Inferior parietal cortex (tissue), 1 donor: ENCODE data around the gene DIS3L2.
"Not testable (repeated sequence)": the region's sequence is repeated elsewhere in the genome, so short reads cannot be mapped to it uniquely, and the experiment has no call there.

Source experiments
- DNase-seq: peaks from one replicate; pipeline ENCODE4 v3.0.0-alpha.2; 2016; ENCODE audit errors: extremely low spot score

The DIS3L2 gene

DNA sequence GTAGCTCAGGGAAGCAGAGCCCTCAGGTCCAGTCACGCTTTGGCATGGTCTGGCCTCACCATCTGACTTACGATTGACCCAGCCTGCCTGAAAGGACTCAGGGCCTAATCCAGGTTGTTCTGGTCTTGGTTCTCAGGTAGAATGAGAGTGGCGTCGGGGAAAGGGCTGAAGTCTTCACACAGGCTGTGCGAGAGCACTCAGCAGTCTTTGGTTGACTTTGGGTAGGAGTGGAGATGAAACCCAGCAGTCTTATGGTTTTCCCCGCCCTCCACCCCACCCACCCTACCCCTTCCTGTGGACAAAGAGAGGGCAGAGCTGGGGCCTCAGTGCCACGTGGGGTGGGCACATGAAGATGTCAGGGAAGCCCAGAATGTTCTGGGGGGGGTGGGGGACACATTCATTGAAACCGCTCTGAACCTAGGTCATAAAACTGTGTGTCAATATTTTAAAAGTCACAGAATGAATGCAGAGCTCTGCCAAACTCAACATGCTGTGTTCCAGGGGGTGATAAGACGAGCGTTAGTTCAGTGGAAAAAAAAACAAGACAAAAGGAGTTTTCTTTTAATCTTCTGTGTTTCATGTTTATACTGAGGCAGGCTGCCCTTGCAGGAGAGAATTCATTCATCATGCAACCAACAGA is 358.4 kb downstream of the DIS3L2 start:
- no peak for DNase-seq

DNA sequence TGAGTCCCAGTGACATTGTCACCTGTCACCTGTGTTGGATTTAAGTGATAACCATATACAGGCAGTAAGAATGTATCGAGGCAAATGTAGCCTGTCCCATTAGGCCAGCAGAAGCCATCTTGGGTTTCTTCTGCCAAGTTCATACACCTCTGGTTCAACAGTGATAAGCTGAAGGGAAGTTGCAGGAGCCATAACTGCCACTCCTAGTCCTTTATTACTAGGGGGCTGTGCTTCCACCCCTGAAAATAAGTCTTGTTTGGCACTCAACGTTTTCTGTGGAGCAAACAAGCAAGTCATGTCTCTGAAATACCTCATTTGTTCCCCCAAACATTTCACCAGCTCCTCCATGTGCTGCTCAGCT is 358.9 kb downstream of the DIS3L2 start:
- DNase-seq: no peak

- DNase-seq: no peak
Observed at GRCh38 chr2:232321156-232321816, 359.8 kb downstream of the DIS3L2 start.

DNA sequence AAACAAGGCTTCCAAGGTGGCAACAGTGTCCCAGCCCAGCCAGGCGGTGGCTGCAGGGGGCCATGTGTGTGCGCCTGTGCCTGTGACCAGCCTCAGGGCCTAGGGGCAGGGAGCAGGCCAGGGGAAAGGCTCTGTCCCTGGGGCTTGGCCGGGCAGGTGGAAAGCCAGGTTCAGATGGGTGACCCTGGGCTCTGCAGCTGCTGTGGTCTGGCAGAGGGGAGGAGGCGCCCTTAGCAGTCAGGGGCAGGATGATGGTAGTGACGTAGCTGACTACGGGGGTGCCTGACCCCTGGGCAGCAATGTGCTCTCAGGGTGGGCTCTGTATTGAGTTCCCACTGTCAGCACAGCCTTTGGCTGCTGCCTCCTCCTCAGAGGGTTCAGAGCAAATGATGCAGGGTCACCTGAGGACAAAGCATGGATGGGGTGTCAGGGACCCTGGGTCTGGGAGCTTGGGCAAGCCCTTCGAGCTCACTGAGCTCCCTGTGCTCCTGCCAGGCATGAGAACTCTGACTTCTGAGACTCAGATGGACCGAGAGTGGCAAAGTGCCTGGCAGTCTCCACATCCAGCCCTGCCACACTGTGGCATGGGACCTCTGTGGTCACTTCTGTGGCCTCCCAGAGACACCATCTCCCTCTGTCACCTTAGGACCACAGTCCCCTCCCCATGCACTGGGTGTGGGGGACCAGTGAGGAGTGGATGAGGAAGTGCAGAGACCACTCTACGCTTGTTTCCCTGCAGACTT is 360.5 kb downstream of the DIS3L2 start:
- no peak for DNase-seq

- no peak for DNase-seq
Observed at GRCh38 chr2:232322560-232323327, 361.2 kb downstream of the DIS3L2 start.

- no peak for DNase-seq
Observed at GRCh38 chr2:232323328-232323650, 361.8 kb downstream of the DIS3L2 start.

DNA sequence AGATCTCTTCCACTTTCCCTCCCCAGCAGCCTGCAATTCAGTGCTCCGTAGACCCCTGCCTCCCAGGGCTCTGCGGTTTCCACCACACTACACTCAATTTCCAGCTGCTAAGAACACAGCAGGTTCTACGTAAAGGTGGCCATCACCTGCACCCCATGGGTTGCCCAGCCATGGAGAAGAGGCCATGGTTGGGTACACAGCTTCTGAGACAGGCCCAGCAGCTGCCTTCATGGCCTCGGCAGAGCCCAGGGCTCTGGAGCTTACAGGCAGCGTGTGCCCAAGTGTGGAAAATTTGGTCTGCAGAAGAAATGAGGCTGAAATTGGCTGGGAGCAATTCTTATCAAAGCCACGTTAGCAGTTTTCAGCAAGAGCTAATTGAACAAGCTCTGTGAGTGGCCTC is 362.5 kb downstream of the DIS3L2 start:
- DNase-seq: not testable (repeated sequence)

GRCh38 chr2:232324778-232325177 is 363.3 kb downstream of the DIS3L2 start:
- no peak for DNase-seq

DNA sequence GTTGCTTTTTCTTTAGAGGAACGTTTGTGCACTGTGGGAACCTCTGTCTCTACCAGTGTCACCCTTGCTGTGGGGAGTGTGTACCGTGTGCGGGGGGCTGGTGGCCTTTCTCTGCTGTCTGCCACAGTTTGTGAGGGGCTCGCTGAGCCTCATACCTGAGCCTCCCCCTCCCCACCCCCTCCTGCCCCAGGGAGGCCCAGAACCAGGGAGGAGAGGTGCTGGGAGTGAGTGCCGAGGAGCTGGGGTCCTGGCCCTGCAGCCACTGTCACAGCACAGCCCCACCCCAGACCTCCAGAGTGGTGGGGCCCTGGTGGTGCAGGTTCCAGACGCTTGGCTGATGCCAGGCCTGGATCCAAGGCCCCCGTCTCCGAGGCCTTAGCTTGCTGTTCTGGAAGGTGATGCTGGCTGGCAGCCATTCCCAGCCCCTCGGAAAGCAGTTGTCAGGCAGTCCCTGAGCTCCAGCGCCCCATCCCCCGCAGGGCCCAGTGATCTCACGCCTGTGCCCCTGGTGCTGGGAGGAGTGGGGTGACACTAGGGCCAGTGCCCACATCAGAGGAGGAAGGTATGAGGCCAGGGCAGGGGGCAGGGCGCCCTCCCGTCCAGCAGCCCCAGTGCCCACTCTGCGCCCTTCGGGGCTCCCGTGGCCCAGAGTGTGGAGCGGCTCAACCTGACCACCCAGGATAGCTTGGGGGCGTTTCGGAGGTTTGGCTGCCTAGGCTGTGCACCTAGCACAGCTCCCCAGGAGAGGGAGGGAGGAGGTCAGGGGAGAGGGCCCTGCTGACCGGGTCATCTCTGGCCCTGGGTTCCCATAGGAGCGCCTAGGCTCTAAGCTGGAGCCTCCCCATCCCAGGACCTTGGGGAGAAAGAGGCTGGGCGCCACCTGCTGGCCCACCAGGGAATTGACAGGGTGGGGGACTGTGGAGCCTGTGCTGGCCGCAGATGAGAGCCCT is 364.1 kb downstream of the DIS3L2 start:
- DNase-seq: no peak

- DNase-seq: not testable (repeated sequence)
Observed at GRCh38 chr2:232326274-232327104, 365.0 kb downstream of the DIS3L2 start.

DNA sequence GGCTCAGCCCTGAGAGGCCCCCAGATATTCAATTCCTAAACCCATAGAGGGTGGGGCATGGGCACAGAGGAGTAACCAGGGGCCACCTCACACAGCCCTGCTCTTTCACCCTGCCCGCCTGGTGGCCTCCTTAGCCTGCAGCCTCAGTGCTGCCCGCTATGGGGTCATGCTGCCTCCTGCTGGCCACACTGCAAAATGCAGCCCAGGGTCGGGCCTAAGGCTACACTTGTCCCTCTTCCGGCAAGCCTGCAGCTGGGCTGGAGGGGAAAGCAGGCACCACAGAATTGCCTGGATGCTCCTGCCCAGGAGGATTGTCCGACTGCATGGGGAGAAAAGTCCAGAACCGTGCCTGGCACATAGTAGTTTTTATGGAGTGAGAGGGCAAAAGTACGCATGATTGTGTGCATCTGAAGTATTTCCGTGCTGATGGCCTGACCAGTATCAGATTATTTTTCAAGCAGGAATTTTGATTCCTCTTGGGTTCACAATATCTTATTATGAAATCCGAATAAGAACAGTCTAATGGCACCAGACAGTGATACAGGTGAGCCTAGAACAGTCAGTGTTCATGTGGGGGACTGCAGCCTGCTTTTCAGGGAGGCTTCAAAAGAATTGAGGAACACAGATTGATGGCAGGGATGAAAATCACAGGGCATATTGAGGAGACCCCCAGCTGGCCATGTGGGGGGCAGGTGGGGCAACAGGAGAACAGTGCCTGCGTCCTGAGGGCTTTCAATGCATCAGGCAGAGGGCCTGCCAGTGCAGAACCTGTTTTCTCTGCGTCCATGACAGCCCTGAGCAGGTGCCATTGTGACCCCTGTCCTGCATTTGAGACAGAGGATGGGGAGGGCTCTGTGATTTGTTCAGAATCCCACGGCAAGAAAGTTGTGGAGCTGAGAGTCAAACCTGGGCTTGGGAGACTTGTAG is 365.9 kb downstream of the DIS3L2 start:
- DNase-seq: peak; percentile 66

DNA sequence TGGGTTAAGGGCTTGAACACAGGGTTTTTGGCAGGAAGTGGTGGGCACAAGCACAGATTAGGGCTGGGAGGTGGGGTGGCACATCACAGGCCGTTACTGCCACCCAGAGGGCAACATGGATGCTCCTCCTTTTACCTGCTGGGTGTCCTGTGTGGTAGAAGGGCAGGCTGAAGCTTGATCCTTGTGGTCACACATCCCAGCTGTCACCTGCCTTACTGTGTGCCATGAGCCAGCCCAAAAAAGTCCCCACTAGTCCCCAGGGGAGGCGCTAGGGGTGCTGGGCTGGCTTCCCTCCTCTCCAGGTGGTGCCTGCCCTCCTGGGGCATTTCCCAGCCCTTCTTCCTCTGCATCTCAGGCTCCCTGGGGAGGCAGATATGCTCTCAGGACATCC is 366.5 kb downstream of the DIS3L2 start:
- no peak for DNase-seq

DNA sequence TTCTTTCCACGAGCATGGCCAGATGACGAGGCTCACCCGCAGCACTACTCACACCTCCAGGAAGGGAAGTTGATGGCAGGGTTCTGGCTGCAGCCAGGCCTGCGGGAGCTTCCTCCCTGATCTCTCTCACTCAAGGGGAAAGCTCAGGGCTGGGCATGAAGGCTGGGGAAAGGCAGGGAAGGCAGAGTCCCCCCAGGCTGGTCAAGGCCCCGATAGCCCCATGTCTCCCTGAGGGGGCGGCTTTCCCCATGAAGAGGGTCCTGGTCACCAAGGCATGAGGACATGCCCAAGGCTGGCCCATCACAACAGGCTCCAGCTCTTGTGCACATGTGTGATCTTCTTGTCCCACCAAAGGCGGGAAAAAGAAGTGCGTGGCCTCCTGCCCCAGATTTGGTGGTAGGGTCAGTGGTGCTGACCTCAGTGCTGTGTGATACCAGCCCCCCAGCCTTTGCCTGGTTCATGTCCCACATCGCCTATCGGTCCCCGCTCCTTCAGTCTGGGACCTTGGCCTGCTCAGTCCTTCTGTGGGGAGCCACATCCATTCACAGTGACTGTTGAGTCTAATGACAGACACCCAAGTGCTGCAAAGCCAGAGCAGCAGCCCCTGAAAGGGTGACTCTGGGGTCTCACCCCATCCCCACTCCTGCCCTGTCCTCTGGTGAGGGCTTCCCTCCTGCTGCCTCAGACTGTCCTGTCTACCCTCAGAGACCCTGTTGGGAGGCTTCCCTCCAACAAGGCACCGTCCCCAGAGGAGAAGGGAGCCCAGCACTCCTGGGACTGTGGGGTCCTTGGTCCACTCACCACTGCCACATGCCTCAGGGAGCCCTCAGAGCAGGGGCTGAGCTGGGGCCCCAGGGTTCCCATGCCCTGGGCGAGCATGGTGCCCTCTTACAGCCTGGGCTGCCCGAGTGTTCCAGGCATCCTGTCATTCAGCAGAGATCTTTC is 367.3 kb downstream of the DIS3L2 start:
- no peak for DNase-seq

DNA sequence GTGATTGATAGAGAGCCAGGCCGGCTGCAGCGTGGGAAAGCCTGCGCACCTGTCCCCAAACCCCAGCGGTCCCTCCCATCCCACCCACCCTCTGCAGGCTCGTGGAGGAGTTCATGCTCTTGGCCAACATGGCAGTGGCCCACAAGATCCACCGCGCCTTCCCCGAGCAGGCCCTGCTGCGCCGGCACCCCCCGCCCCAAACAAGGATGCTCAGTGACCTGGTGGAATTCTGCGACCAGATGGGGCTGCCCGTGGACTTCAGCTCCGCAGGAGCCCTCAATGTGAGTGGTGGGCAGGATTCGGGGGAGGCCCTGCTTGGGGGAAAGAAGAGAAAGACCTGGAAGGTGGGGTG is 368.2 kb downstream of the DIS3L2 start:
- DNase-seq: no peak

GRCh38 chr2:232330068-232330999 is 368.8 kb downstream of the DIS3L2 start:
- DNase-seq: no peak

- DNase-seq: not testable (repeated sequence)
Observed at GRCh38 chr2:232331061-232331460, 369.5 kb downstream of the DIS3L2 start.

- not testable (repeated sequence) for DNase-seq
Observed at GRCh38 chr2:232331641-232332040, 370.1 kb downstream of the DIS3L2 start.
